ENCODE data around the gene SMLR1.

GRCh38 chr6:130858054-130858453 lies 30.8 kb downstream of the SMLR1 start:
- no peak for TF ChIP-seq CTCF (conservative IDR thresholded peaks at IDR 0.05; ENCODE audit: low read length)
- no peak for TF ChIP-seq EZH2phosphoT487 (IDR thresholded peaks at IDR 0.05; ENCODE audit: borderline replicate concordance)
